ENCODE measurements around the gene NECTIN1. TPM values are rescaled to one million over a fixed set of nuclear protein-coding genes. Genes with fewer than 3 reads are reported as not detected.

NECTIN1 gene
- total and polyA plus RNA-seq, 5 donors: 5.2 to 14.5 (median 8.1) TPM

- H3K27me3 ChIP-seq (ENCODE audit: control insufficient read depth, insufficient read depth): no peaks in the 10 kb centered on the region
- ATAC-seq: no peak
- whole genome bisulfite sequencing: 77% methylated on average over 8 of the region's 8 CpGs
- no peaks in the 10 kb centered on the region for H3K4me1 ChIP-seq (ENCODE audit: control insufficient read depth, insufficient read depth, low read length)
- DNase-seq: peak in 1 of 3 donors; percentile 29
- H3K4me3 ChIP-seq (ENCODE audit: low read length): no peak overlapping the region
- intact Hi-C loops (cut with DNase I): no loop called here
- no peak overlapping the region for H3K27ac ChIP-seq (ENCODE audit: low read length)
- H3K9me3 ChIP-seq (ENCODE audit: control insufficient read depth, low read length): no peaks in the 10 kb centered on the region
These were observed 99.0 kb downstream of the NECTIN1 start for GRCh38 chr11:119629834-119630624.

- intact Hi-C loops (cut with DNase I): no loop called here
- DNase-seq: peak in 1 of 3 donors; percentile 12
- no peak overlapping the region for H3K4me3 ChIP-seq (ENCODE audit: low read length)
- H3K27me3 ChIP-seq (ENCODE audit: control insufficient read depth, insufficient read depth): no peaks in the 10 kb centered on the region
- ATAC-seq: no peak
- no peaks in the 10 kb centered on the region for H3K9me3 ChIP-seq (ENCODE audit: control insufficient read depth, low read length)
- H3K27ac ChIP-seq (ENCODE audit: low read length): no peak overlapping the region
- H3K4me1 ChIP-seq (ENCODE audit: control insufficient read depth, insufficient read depth, low read length): no peaks in the 10 kb centered on the region
- 72% methylated on average over 8 of the region's 9 CpGs for WGBS
These were observed 99.9 kb downstream of the NECTIN1 start for GRCh38 chr11:119629085-119629484.

- WGBS: 68% methylated on average over 6 of the region's 6 CpGs
- no peak for ATAC-seq
- H3K9me3 ChIP-seq (ENCODE audit: control insufficient read depth, low read length): no peaks in the 10 kb centered on the region
- no peak overlapping the region for H3K4me3 ChIP-seq (ENCODE audit: low read length)
- intact Hi-C loops (cut with DNase I): no loop called here
- peak in 2 of 3 donors; percentile 1 to 8 for DNase-seq
- no peaks in the 10 kb centered on the region for H3K27me3 ChIP-seq (ENCODE audit: control insufficient read depth, insufficient read depth)
- no peaks in the 10 kb centered on the region for H3K4me1 ChIP-seq (ENCODE audit: control insufficient read depth, insufficient read depth, low read length)
- H3K27ac ChIP-seq (ENCODE audit: low read length): no peak overlapping the region
These were observed 101.7 kb downstream of the NECTIN1 start for GRCh38 chr11:119627286-119627685.

GRCh38 chr11:119626871-119627270, 102.1 kb downstream of the NECTIN1 start:
- Histone ChIP-seq H3K9me3 (ENCODE audit: control insufficient read depth, low read length) (no peaks in the 10 kb centered on the region), H3K27me3 (ENCODE audit: control insufficient read depth, insufficient read depth) (no peaks in the 10 kb centered on the region), H3K4me1 (ENCODE audit: control insufficient read depth, insufficient read depth, low read length) (no peaks in the 10 kb centered on the region), H3K4me3 (ENCODE audit: low read length) (no peak overlapping the region), H3K27ac (ENCODE audit: low read length) (no peak overlapping the region)
- 67% methylated on average over 7 of the region's 7 CpGs for WGBS
- intact Hi-C loops (cut with DNase I): no loop called here
- ATAC-seq (no peak), DNase-seq (peak in 2 of 3 donors; percentile 33 to 38)

GRCh38 chr11:119626197-119626841, 102.7 kb downstream of the NECTIN1 start:
- Histone ChIP-seq H3K9me3 (ENCODE audit: control insufficient read depth, low read length) (no peaks in the 10 kb centered on the region), H3K4me3 (ENCODE audit: low read length) (no peak overlapping the region), H3K4me1 (ENCODE audit: control insufficient read depth, insufficient read depth, low read length) (no peaks in the 10 kb centered on the region), H3K27me3 (ENCODE audit: control insufficient read depth, insufficient read depth) (no peaks in the 10 kb centered on the region), H3K27ac (ENCODE audit: low read length) (no peak overlapping the region)
- intact Hi-C loops (cut with DNase I): no loop called here
- WGBS: 37% methylated on average over 7 of the region's 7 CpGs
- ATAC-seq: no peak
- DNase-seq: peak in 2 of 3 donors; percentile 30 to 32

GRCh38 chr11:119625206-119625978, 103.6 kb downstream of the NECTIN1 start:
- H3K27me3 ChIP-seq (ENCODE audit: control insufficient read depth, insufficient read depth): no peaks in the 10 kb centered on the region
- no peak overlapping the region for H3K4me3 ChIP-seq (ENCODE audit: low read length)
- H3K4me1 ChIP-seq (ENCODE audit: control insufficient read depth, insufficient read depth, low read length): no peaks in the 10 kb centered on the region
- peak; percentile 63 to 75 for ATAC-seq
- WGBS: 58% methylated on average over 19 of the region's 19 CpGs
- DNase-seq: peak; percentile 51 to 74 (median 67)
- intact Hi-C loops (cut with DNase I): no loop called here
- H3K27ac ChIP-seq (ENCODE audit: low read length): no peak overlapping the region
- H3K9me3 ChIP-seq (ENCODE audit: control insufficient read depth, low read length): no peaks in the 10 kb centered on the region

GRCh38 chr11:119624629-119625028, 104.4 kb downstream of the NECTIN1 start:
- no peaks in the 10 kb centered on the region for H3K4me1 ChIP-seq (ENCODE audit: control insufficient read depth, insufficient read depth, low read length)
- H3K4me3 ChIP-seq (ENCODE audit: low read length): no peak overlapping the region
- ATAC-seq (no peak), DNase-seq (no peak)
- WGBS: 88% methylated on average over 6 of the region's 6 CpGs
- intact Hi-C loops (cut with DNase I): no loop called here
- H3K27me3 ChIP-seq (ENCODE audit: control insufficient read depth, insufficient read depth): no peaks in the 10 kb centered on the region
- no peaks in the 10 kb centered on the region for H3K9me3 ChIP-seq (ENCODE audit: control insufficient read depth, low read length)
- H3K27ac ChIP-seq (ENCODE audit: low read length): no peak overlapping the region

- WGBS: 30% methylated on average over 9 of the region's 9 CpGs
- Histone ChIP-seq H3K4me1 (ENCODE audit: control insufficient read depth, insufficient read depth, low read length) (no peaks in the 10 kb centered on the region), H3K4me3 (ENCODE audit: low read length) (no peak overlapping the region), H3K9me3 (ENCODE audit: control insufficient read depth, low read length) (no peaks in the 10 kb centered on the region), H3K27ac (ENCODE audit: low read length) (no peak overlapping the region), H3K27me3 (ENCODE audit: control insufficient read depth, insufficient read depth) (no peaks in the 10 kb centered on the region)
- intact Hi-C loops (cut with DNase I): no loop called here
- DNase-seq: peak in 2 of 3 donors; percentile 35 to 52
- no peak for ATAC-seq
These were observed 104.8 kb downstream of the NECTIN1 start for GRCh38 chr11:119624102-119624615.

GRCh38 chr11:119623682-119624081, 105.3 kb downstream of the NECTIN1 start:
- no peaks in the 10 kb centered on the region for H3K9me3 ChIP-seq (ENCODE audit: control insufficient read depth, low read length)
- no peak for ATAC-seq
- H3K27me3 ChIP-seq (ENCODE audit: control insufficient read depth, insufficient read depth): no peaks in the 10 kb centered on the region
- WGBS: 72% methylated on average over 5 of the region's 5 CpGs
- DNase-seq: peak in 2 of 3 donors; percentile 15 to 37
- H3K27ac ChIP-seq (ENCODE audit: low read length): no peak overlapping the region
- no peak overlapping the region for H3K4me3 ChIP-seq (ENCODE audit: low read length)
- H3K4me1 ChIP-seq (ENCODE audit: control insufficient read depth, insufficient read depth, low read length): no peaks in the 10 kb centered on the region
- intact Hi-C loops (cut with DNase I): no loop called here

- H3K27ac ChIP-seq (ENCODE audit: low read length): no peak overlapping the region
- H3K4me3 ChIP-seq (ENCODE audit: low read length): no peak overlapping the region
- DNase-seq (peak in 2 of 3 donors; percentile 17 to 47), ATAC-seq (no peak)
- H3K9me3 ChIP-seq (ENCODE audit: control insufficient read depth, low read length): no peaks in the 10 kb centered on the region
- no peaks in the 10 kb centered on the region for H3K27me3 ChIP-seq (ENCODE audit: control insufficient read depth, insufficient read depth)
- no peaks in the 10 kb centered on the region for H3K4me1 ChIP-seq (ENCODE audit: control insufficient read depth, insufficient read depth, low read length)
- intact Hi-C loops (cut with DNase I): no loop called here
- 70% methylated on average over 17 of the region's 17 CpGs for WGBS
These were observed 106.4 kb downstream of the NECTIN1 start for GRCh38 chr11:119622454-119623143.
